GM12892 (cell line): ENCODE results near the gene DENND4C.

Experiments used
- POLR2A ChIP-seq: IDR thresholded peaks from 2 replicates; pipeline ENCODE4 v1.6.1; 2011; ENCODE audit warnings: low read depth, low read length, control low read depth
- POLR2AphosphoS5 ChIP-seq: IDR thresholded peaks from 2 replicates; pipeline ENCODE4 v1.6.1; 2011; ENCODE audit warnings: low read depth, low read length, control low read depth
- TAF1 ChIP-seq: IDR thresholded peaks from 2 replicates; pipeline ENCODE4 v1.6.1; 2011; ENCODE audit warnings: low read depth, mild to moderate bottlenecking, control low read depth, low read length, borderline replicate concordance

- no peak for TF ChIP-seq TAF1
- no peak for TF ChIP-seq POLR2A
- TF ChIP-seq POLR2AphosphoS5 = no peak
Measured at GRCh38 chr9:19284729-19285128, 54.2 kb downstream of the DENND4C start.
